Mammary epithelial cell (primary cell): ENCODE measurements around the gene DENND1A.

Source experiments
- EZH2 ChIP-seq: IDR thresholded peaks from 2 replicates; pipeline ENCODE4 v1.6.1; 2012; ENCODE audit warnings: low read length, inconsistent platforms, borderline replicate concordance
- TF ChIP-seq, protein P1 (sequence below), 2 donors: IDR thresholded peaks in 1 of 2; conservative IDR thresholded peaks in 1 of 2; 2 replicates each; pipeline ENCODE4 v1.5.1; 2011 to 2012; ENCODE audit warnings: inconsistent platforms in 2 of 2, low read length in 2 of 2, mild to moderate bottlenecking in 2 of 2, control low read depth in 1 of 2, low read depth in 1 of 2; ENCODE audit not compliant: insufficient read depth in 1 of 2; ENCODE audit errors: extremely low read depth in 1 of 2

GRCh38 chr9:123872710-123873109 lies 57.2 kb downstream of the DENND1A start:
- TF ChIP-seq, protein P1, sequence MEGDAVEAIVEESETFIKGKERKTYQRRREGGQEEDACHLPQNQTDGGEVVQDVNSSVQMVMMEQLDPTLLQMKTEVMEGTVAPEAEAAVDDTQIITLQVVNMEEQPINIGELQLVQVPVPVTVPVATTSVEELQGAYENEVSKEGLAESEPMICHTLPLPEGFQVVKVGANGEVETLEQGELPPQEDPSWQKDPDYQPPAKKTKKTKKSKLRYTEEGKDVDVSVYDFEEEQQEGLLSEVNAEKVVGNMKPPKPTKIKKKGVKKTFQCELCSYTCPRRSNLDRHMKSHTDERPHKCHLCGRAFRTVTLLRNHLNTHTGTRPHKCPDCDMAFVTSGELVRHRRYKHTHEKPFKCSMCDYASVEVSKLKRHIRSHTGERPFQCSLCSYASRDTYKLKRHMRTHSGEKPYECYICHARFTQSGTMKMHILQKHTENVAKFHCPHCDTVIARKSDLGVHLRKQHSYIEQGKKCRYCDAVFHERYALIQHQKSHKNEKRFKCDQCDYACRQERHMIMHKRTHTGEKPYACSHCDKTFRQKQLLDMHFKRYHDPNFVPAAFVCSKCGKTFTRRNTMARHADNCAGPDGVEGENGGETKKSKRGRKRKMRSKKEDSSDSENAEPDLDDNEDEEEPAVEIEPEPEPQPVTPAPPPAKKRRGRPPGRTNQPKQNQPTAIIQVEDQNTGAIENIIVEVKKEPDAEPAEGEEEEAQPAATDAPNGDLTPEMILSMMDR (conservative IDR thresholded peaks at IDR 0.05 in 1 of 2, IDR thresholded peaks at IDR 0.05 in 1 of 2; ENCODE audit: extremely low read depth in 1 of 2, insufficient read depth in 1 of 2, low read depth in 1 of 2, low read length in 2 of 2): no peak
- TF ChIP-seq EZH2: no peak
